SK-N-SH (cell line): Measurements from ENCODE around the gene LCNL1.
A peak's percentile ranks its signal among the peaks of the same experiment; 100 is the strongest.

ENCODE experiments used
- EZH2phosphoT487 ChIP-seq: fragments of 200-600 bp; sonication (generic); IDR thresholded peaks from 2 replicates; pipeline ENCODE4 v1.6.1; 2017; ENCODE audit warnings: low read depth, mixed run types, mild to moderate bottlenecking, antibody characterized with exemption, moderate library complexity, borderline replicate concordance
- MXI1 ChIP-seq: IDR thresholded peaks from 2 replicates; pipeline ENCODE4 v1.6.1; 2012; ENCODE audit warnings: mild to moderate bottlenecking, low read depth, low read length, improper control_type of control experiment
- NRF1 ChIP-seq: IDR thresholded peaks from 2 replicates; pipeline ENCODE4 v1.6.1; 2012; ENCODE audit warnings: low read depth, mild to moderate bottlenecking, low read length
- RFX5 ChIP-seq: IDR thresholded peaks from 2 replicates; pipeline ENCODE4 v1.6.1; 2012; ENCODE audit warnings: mild to moderate bottlenecking, improper control_type of control experiment, low read length
- YY1 ChIP-seq: IDR thresholded peaks from 2 replicates; pipeline ENCODE4 v1.4.0; 2012; ENCODE audit warnings: low read depth, mild to moderate bottlenecking
- TF ChIP-seq, protein P1 (sequence below): fragments of 200-600 bp; sonication (generic); IDR thresholded peaks from 2 replicates; pipeline ENCODE4 v1.6.1; 2017; ENCODE audit warnings: antibody characterized with exemption, mild to moderate bottlenecking, moderate library complexity
- TF ChIP-seq, protein P2 (sequence below): IDR thresholded peaks from 2 replicates; pipeline ENCODE4 v1.4.0; 2012; ENCODE audit warnings: low read depth, borderline replicate concordance

DNA sequence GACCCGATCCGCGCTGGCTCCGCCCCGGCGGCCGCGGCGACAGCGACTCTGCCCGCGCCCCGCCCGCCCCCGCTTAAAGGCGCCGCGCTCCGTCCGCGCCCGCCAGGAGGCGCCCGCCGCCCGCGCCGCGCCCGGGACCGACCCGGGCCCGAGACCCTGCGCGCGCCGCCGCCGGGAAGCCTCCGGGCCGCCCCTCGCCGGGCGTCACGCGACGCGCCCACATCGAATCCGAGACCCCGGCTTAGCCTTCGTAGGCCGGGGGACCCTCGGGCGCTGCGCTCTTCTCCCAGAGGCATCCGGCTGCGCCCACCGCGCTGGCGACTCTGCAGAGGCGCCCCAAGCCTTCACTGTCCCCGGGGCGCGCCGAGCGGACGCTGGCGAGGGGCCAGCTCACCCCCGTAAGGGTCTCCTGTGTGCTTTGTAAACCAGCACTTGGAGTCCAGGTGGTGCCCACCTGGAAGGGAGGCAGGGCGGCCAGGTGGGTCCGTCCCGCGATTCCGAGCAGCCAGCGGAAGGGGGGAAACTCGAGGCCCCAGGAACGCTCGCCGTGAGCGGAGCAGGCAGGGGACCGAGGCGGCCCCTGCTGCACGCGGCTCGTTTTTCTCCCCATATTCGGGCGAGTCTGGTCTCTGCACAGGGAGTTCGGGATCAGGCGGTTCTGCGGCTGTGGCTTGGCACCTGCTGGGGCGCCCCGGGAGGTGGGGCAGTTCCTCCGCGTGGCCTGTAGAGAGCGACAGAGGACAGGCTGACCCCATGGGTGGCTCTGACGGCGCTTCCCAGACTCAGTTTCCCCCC lies 45.7 kb downstream of the LCNL1 start:
- TF ChIP-seq EZH2phosphoT487 (no peak), YY1 (no peak), MXI1 (no peak), NRF1 (no peak), RFX5 (no peak)
- TF ChIP-seq, protein P1, sequence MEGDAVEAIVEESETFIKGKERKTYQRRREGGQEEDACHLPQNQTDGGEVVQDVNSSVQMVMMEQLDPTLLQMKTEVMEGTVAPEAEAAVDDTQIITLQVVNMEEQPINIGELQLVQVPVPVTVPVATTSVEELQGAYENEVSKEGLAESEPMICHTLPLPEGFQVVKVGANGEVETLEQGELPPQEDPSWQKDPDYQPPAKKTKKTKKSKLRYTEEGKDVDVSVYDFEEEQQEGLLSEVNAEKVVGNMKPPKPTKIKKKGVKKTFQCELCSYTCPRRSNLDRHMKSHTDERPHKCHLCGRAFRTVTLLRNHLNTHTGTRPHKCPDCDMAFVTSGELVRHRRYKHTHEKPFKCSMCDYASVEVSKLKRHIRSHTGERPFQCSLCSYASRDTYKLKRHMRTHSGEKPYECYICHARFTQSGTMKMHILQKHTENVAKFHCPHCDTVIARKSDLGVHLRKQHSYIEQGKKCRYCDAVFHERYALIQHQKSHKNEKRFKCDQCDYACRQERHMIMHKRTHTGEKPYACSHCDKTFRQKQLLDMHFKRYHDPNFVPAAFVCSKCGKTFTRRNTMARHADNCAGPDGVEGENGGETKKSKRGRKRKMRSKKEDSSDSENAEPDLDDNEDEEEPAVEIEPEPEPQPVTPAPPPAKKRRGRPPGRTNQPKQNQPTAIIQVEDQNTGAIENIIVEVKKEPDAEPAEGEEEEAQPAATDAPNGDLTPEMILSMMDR: peak; percentile 7; the same call in 1 of the 2 replicates
- TF ChIP-seq, protein P2, sequence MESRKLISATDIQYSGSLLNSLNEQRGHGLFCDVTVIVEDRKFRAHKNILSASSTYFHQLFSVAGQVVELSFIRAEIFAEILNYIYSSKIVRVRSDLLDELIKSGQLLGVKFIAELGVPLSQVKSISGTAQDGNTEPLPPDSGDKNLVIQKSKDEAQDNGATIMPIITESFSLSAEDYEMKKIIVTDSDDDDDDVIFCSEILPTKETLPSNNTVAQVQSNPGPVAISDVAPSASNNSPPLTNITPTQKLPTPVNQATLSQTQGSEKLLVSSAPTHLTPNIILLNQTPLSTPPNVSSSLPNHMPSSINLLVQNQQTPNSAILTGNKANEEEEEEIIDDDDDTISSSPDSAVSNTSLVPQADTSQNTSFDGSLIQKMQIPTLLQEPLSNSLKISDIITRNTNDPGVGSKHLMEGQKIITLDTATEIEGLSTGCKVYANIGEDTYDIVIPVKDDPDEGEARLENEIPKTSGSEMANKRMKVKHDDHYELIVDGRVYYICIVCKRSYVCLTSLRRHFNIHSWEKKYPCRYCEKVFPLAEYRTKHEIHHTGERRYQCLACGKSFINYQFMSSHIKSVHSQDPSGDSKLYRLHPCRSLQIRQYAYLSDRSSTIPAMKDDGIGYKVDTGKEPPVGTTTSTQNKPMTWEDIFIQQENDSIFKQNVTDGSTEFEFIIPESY: no peak
